M059J (cell line): ENCODE data around the gene PCDH12. TPM values are rescaled to one million over a fixed set of nuclear protein-coding genes. Genes with fewer than 3 reads are reported as not detected.

Experiments used
- DNase-seq: peaks from one replicate; pipeline ENCODE4 v3.0.0-alpha.2; 2012; ENCODE audit warnings: low read depth
- total RNA-seq: library from RNA; depleted of rRNA; stranded (reverse); fragments of >200 nt; shearing (Covaris generic); gene quantifications from 2 replicates; pipeline ENCODE4 v1.2.3, GENCODE V29; 2014; rRNA removed

The PCDH12 gene
- total RNA-seq, 1 experiment from 2014 or later: not detected

- DNase-seq: peak; percentile 62
Measured at GRCh38 chr5:141908796-141909195, 49.2 kb downstream of the PCDH12 start.

- DNase-seq: no peak
Measured at GRCh38 chr5:141906972-141907371, 51.0 kb downstream of the PCDH12 start.

GRCh38 chr5:141906517-141906916 is 51.5 kb downstream of the PCDH12 start:
- no peak for DNase-seq

GRCh38 chr5:141904551-141904950 is 53.5 kb downstream of the PCDH12 start:
- no peak for DNase-seq

- no peak for DNase-seq
Measured at GRCh38 chr5:141903261-141903660, 54.7 kb downstream of the PCDH12 start.

GRCh38 chr5:141902015-141902814 is 55.8 kb downstream of the PCDH12 start:
- DNase-seq: no peak

- DNase-seq: no peak
Measured at GRCh38 chr5:141898448-141899049, 59.5 kb downstream of the PCDH12 start.

- DNase-seq: no peak
Measured at GRCh38 chr5:141897425-141897824, 60.6 kb downstream of the PCDH12 start.

Other genes starting within 250 kb of the PCDH12 start
- gene PCDH1, start 79.8 kb downstream of the PCDH12 start, total RNA-seq: 4.9 and 5.4 TPM in 2 replicates
- gene DELE1, start 34.3 kb downstream of the PCDH12 start, total RNA-seq: 35.6 and 47.0 TPM in 2 replicates
- 24.7 and 78.2 TPM in 2 replicates for gene RNF14, start 10.9 kb upstream of the PCDH12 start, total RNA-seq
- 85.5 and 151 TPM in 2 replicates for gene GNPDA1, start 54.8 kb upstream of the PCDH12 start, total RNA-seq
- gene NDFIP1, start 150.6 kb upstream of the PCDH12 start, total RNA-seq: 54.8 and 83.9 TPM in 2 replicates